Measurements from ENCODE around the gene OLFML2A. TPM values are rescaled to one million over a fixed set of nuclear protein-coding genes. Genes with fewer than 3 reads are reported as not detected.

The OLFML2A gene
- total and polyA plus RNA-seq, 2 of the 13 experiments (the other 11 are each of a cell fraction or from before 2014, with no cell fraction given) = 0.01 to 0.02 TPM

DNA sequence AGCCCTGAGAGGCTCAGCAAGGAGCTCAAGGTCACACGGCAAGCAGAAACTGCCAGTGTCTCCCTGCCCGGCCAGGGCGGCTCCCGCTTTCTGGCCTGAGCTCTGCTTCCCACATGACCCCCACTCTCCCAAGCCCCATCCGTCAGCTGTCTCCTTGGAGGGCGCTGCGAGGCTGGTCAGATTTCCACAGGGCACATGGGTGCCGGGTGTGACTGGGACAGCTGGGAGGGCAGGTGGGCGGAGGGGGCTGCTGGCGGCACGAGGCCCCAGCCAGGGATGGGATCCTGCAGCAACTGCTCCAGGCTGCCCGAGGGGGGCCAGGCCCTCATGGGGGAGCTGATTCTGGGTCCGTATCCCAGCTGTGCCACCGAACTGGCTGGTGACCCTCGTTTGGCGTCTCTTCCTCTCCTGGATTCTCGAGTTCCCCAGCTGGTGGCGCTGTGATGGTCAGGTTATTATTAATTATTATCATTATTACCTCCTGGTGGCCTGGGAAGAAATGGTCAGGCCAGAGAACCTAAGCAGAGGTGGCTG, 63.4 kb downstream of the OLFML2A start (continued):
- TF ChIP-seq ZNF512B (CRISPR knock-in tag; IDR thresholded peaks at IDR 0.05; ENCODE audit: borderline replicate concordance) (no peak), ZNF235 (CRISPR knock-in tag; IDR thresholded peaks at IDR 0.05; ENCODE audit: borderline replicate concordance) (no peak), GZF1 (CRISPR knock-in tag; IDR thresholded peaks at IDR 0.05) (no peak), ZNF878 (CRISPR knock-in tag; IDR thresholded peaks at IDR 0.05) (no peak), HNRNPL (IDR thresholded peaks at IDR 0.05; ENCODE audit: low read depth, low read length) (peak; percentile 46; the same call in 1 of the 2 replicates), ZNF567 (CRISPR knock-in tag; IDR thresholded peaks at IDR 0.05; ENCODE audit: borderline replicate concordance) (no peak), IKZF4 (CRISPR knock-in tag; IDR thresholded peaks at IDR 0.05; ENCODE audit: borderline replicate concordance, low read depth, not compliant biosample characterization) (no peak), CBFB (CRISPR knock-in tag; IDR thresholded peaks at IDR 0.05) (no peak), ZNF792 (CRISPR knock-in tag; IDR thresholded peaks at IDR 0.05) (no peak), ZNF441 (CRISPR knock-in tag; IDR thresholded peaks at IDR 0.05; ENCODE audit: borderline replicate concordance) (no peak), ZNF337 (CRISPR knock-in tag; IDR thresholded peaks at IDR 0.05; ENCODE audit: borderline replicate concordance, low read depth) (no peak), ZNF251 (CRISPR knock-in tag; IDR thresholded peaks at IDR 0.05) (no peak), BCL3 (CRISPR knock-in tag; IDR thresholded peaks at IDR 0.05) (no peak), ZNF614 (CRISPR knock-in tag; IDR thresholded peaks at IDR 0.05; ENCODE audit: borderline replicate concordance) (no peak), ZNF768 (CRISPR knock-in tag; IDR thresholded peaks at IDR 0.05) (peak; percentile 28; the same call in 1 of the 2 replicates), ZNF496 (CRISPR knock-in tag; IDR thresholded peaks at IDR 0.05; ENCODE audit: insufficient replicate concordance) (no peak), CHD4 (IDR thresholded peaks at IDR 0.05; ENCODE audit: borderline replicate concordance, low read length) (no peak), ZNF446 (CRISPR knock-in tag; IDR thresholded peaks at IDR 0.05) (no peak), HNRNPUL1 (IDR thresholded peaks at IDR 0.05; ENCODE audit: low read depth, low read length) (no peak), AGO1 (IDR thresholded peaks at IDR 0.05; ENCODE audit: low read depth, low read length, poor library complexity, severe bottlenecking) (peak; percentile 16), HOXA7 (CRISPR knock-in tag; IDR thresholded peaks at IDR 0.05) (no peak)
- TF ChIP-seq, protein P1, sequence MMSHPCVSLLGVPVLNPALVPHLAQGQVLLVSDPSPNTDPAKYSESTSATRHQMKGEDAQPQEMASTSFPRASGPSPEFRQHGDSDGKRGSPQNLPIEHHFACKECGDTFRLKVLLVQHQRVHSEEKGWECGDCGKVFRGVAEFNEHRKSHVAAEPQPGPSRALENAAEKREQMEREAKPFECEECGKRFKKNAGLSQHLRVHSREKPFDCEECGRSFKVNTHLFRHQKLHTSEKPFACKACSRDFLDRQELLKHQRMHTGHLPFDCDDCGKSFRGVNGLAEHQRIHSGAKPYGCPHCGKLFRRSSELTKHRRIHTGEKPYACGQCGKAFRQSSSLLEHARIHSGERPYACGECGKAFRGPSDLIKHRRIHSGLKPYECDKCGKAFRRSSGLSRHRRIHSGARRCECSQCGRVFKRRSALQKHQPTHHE (CRISPR knock-in tag; IDR thresholded peaks at IDR 0.05; ENCODE audit: borderline replicate concordance) = no peak
- TF ChIP-seq, protein P2, sequence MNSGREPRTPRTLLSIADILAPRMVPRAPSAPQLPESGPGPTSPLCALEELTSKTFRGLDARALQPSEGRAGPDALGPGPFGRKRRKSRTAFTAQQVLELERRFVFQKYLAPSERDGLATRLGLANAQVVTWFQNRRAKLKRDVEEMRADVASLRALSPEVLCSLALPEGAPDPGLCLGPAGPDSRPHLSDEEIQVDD (CRISPR knock-in tag; IDR thresholded peaks at IDR 0.05; ENCODE audit: borderline replicate concordance) = no peak
- TF ChIP-seq, protein P3, sequence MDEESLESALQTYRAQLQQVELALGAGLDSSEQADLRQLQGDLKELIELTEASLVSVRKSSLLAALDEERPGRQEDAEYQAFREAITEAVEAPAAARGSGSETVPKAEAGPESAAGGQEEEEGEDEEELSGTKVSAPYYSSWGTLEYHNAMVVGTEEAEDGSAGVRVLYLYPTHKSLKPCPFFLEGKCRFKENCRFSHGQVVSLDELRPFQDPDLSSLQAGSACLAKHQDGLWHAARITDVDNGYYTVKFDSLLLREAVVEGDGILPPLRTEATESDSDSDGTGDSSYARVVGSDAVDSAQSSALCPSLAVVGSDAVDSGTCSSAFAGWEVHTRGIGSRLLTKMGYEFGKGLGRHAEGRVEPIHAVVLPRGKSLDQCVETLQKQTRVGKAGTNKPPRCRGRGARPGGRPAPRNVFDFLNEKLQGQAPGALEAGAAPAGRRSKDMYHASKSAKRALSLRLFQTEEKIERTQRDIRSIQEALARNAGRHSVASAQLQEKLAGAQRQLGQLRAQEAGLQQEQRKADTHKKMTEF (CRISPR knock-in tag; IDR thresholded peaks at IDR 0.05) = no peak

All from HepG2 (cell line).